ENCODE data around the gene ASMT. TPM values are rescaled to one million over a fixed set of nuclear protein-coding genes. Genes with fewer than 3 reads are reported as not detected.

ASMT gene
- total RNA-seq, 4 donors from 2014 or later = not detected

DNA sequence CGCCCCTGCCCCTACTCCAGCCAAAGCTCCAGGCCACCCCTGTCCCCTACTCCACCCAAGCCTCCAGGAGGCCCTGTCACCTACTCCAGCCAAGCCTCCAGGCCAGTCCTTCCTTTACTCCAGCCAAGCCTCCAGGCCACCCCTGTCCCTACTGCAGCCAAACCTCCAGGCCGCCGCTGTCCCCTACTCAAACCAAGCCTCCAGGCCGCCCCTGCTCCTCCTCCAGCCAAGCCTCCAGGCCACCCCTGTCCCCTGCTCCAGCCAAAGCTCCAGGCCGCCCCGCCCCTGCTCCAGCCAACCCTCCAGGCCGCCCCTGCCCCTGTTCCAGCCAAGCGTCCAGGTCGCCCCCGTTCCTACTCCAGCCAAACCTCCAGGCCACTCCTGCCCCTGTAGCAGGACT, 5.1 kb upstream of the ASMT start:
- no peak overlapping the region for H3K27ac ChIP-seq
- H3K27me3 ChIP-seq = no peaks in the 10 kb centered on the region
- H3K4me1 ChIP-seq = no peaks in the 10 kb centered on the region
- intact Hi-C loops (cut with DNase I) = no loop called here
- WGBS, 2 donors = 71 to 82% methylated on average over 9 to 10 of the region's 10 CpGs
- DNase-seq = no peak
- no peak for TF ChIP-seq POLR2A (IDR thresholded peaks at IDR 0.05)
- TF ChIP-seq, protein P1, sequence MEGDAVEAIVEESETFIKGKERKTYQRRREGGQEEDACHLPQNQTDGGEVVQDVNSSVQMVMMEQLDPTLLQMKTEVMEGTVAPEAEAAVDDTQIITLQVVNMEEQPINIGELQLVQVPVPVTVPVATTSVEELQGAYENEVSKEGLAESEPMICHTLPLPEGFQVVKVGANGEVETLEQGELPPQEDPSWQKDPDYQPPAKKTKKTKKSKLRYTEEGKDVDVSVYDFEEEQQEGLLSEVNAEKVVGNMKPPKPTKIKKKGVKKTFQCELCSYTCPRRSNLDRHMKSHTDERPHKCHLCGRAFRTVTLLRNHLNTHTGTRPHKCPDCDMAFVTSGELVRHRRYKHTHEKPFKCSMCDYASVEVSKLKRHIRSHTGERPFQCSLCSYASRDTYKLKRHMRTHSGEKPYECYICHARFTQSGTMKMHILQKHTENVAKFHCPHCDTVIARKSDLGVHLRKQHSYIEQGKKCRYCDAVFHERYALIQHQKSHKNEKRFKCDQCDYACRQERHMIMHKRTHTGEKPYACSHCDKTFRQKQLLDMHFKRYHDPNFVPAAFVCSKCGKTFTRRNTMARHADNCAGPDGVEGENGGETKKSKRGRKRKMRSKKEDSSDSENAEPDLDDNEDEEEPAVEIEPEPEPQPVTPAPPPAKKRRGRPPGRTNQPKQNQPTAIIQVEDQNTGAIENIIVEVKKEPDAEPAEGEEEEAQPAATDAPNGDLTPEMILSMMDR (IDR thresholded peaks at IDR 0.05) = no peak
- no peak overlapping the region for H3K4me3 ChIP-seq (replicated peaks in 1 of 3)
- H3K36me3 ChIP-seq = no peaks in the 10 kb centered on the region
- H3K9me3 ChIP-seq = no peaks in the 10 kb centered on the region

DNA sequence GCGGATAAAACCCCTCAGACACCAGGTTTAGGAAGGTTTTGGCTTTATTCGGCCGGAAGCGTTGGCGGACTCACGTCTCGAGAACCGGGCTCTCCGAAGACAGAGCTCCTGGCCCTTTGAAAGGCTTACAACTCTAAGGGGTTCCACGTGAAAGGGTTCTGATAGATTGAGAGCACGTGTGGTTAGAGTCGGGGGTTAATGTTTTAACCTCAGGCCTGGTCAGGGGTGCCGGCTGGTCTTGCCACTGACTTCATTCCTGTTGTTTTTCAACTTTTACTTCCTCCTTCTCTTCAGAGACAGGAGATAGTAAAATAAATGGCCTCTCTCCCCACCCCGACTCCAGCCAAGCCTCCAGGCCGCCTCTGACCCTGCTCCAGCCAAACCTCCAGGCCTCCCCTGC, 4.7 kb upstream of the ASMT start:
- intact Hi-C loops (cut with DNase I) = no loop called here
- DNase-seq = no peak
- no peaks in the 10 kb centered on the region for H3K36me3 ChIP-seq
- TF ChIP-seq POLR2A (IDR thresholded peaks at IDR 0.05) = no peak
- TF ChIP-seq, protein P1 (IDR thresholded peaks at IDR 0.05) = no peak
- no peaks in the 10 kb centered on the region for H3K27me3 ChIP-seq
- no peak overlapping the region for H3K4me3 ChIP-seq (replicated peaks in 1 of 3)
- no peak overlapping the region for H3K27ac ChIP-seq
- H3K4me1 ChIP-seq = no peaks in the 10 kb centered on the region
- WGBS, 2 donors = 63 to 80% methylated on average over 15 of the region's 15 CpGs
- H3K9me3 ChIP-seq = no peaks in the 10 kb centered on the region

DNA sequence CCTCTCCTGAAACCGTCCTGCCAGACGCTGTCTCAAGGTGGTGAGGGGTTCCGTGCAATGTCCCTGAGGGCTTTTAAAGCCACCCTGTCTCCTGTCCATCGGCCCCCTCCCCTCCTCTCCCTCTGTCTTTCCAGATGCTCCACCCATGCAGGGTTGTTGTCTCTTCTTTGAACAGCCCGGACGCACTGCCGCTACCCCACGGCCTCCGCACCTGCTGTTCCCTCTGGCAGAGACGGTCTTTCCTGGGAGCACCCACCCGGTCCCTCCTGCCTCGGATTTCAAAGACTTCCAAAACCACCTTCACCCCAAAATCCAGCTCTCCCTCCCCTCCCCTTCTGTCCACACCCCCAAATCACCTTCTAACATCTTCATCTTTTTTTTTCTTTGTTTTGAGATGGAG, 4.1 kb upstream of the ASMT start:
- H3K36me3 ChIP-seq = no peaks in the 10 kb centered on the region
- no peak for DNase-seq
- no peak overlapping the region for H3K27ac ChIP-seq
- no peaks in the 10 kb centered on the region for H3K27me3 ChIP-seq
- TF ChIP-seq POLR2A (IDR thresholded peaks at IDR 0.05) = no peak
- TF ChIP-seq, protein P1 (IDR thresholded peaks at IDR 0.05) = no peak
- no peaks in the 10 kb centered on the region for H3K4me1 ChIP-seq
- intact Hi-C loops (cut with DNase I) = no loop called here
- 82 to 89% methylated on average over 12 of the region's 12 CpGs for WGBS, 2 donors
- H3K9me3 ChIP-seq = no peaks in the 10 kb centered on the region
- H3K4me3 ChIP-seq (replicated peaks in 1 of 3) = no peak overlapping the region

DNA sequence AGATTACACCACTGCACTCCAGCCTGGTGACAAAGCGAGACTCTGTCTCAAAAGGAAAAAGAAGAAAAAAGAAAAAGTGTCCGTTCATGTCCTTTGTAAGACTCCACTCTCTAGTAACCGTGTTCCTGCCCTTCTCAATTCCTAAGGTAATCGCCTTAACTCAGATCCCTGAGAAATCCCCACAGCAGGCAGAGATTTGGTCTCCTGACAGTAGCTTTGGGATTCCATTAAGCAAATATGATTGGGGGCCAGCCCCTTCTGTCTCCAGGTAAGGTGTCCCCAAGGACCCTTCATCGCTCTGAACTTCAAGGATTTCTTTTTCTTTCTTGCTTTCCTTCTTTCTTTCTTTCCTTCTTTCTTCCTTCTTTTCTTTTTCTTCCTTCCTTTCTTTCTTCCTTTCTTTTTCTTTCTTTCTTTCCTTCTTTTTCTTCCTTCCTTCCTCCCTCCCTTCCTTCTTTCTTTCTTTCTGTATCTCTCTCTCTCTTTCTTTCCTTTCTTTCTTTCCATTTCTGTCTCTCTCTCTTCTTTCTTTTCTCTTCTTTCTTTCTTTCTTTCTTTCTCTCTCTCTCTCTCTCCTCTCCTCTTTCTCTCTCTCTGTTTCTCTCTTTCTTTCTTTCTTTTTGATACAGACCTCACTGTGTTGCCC, 2.1 kb upstream of the ASMT start:
- no peaks in the 10 kb centered on the region for H3K27me3 ChIP-seq
- TF ChIP-seq, protein P1 (IDR thresholded peaks at IDR 0.05) = no peak
- no peak for TF ChIP-seq POLR2A (IDR thresholded peaks at IDR 0.05)
- 77 to 80% methylated on average over 5 of the region's 5 CpGs for WGBS, 2 donors
- no peak for DNase-seq
- intact Hi-C loops (cut with DNase I) = no loop called here
- no peaks in the 10 kb centered on the region for H3K9me3 ChIP-seq
- H3K4me3 ChIP-seq (replicated peaks in 1 of 3) = no peak overlapping the region
- no peaks in the 10 kb centered on the region for H3K36me3 ChIP-seq
- H3K4me1 ChIP-seq = no peaks in the 10 kb centered on the region
- H3K27ac ChIP-seq = no peak overlapping the region

DNA sequence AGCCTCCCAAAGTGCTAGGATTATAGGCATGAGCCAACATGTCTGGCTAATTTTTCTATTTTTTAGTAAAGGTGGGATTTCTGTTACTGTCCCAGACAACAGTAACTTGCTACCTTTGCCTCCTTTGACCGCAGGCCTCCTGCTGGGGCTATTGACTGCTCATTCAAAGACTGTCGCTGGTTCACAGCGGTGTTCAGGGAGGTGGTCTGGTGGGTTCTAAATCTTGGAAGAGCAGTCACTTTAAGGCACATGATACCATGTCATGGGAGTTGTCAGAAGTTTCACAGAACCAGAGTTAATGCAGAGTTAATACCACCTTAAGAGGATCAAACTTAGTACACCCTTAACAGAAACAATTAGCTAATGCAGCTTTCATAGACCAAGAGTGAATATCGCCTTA, 3.8 kb downstream of the ASMT start:
- TF ChIP-seq POLR2A (IDR thresholded peaks at IDR 0.05) = no peak
- TF ChIP-seq, protein P1 (IDR thresholded peaks at IDR 0.05) = no peak
- 61 to 67% methylated on average over 4 of the region's 4 CpGs for WGBS, 2 donors
- intact Hi-C loops (cut with DNase I) = no loop called here
- H3K4me1 ChIP-seq = no peaks in the 10 kb centered on the region
- no peak for DNase-seq
- H3K27ac ChIP-seq = no peak overlapping the region
- H3K27me3 ChIP-seq = no peaks in the 10 kb centered on the region
- no peaks in the 10 kb centered on the region for H3K36me3 ChIP-seq
- no peak overlapping the region for H3K4me3 ChIP-seq (replicated peaks in 1 of 3)
- no peaks in the 10 kb centered on the region for H3K9me3 ChIP-seq

All from thyroid gland (tissue), 4 donors.